Lung (tissue), 12 donors: Measurements from ENCODE around the gene PRKCE. TPM values are rescaled to one million over a fixed set of nuclear protein-coding genes. Genes with fewer than 3 reads are reported as not detected.

Experiments
- ATAC-seq: fragments of 200-7000 bp; cut with Tn5 transposase; one replicate; pipeline ENCODE4 v1.9.1; 2020; ENCODE audit warnings: moderate number of reproducible peaks; ENCODE audit not compliant: insufficient read depth, low FRiP score
- DNase-seq, 3 donors: peaks; one replicate each; pipeline ENCODE4 v3.0.0-alpha.2; 2013 to 2017
- H3K27ac ChIP-seq, 2 donors: one replicate each; pipeline ENCODE4 v1.5.1; 2013; ENCODE audit warnings: mild to moderate bottlenecking in 2 of 2, moderate library complexity in 2 of 2, control low read depth in 1 of 2, inconsistent platforms in 1 of 2, low read depth in 1 of 2, low read length in 1 of 2
- H3K27me3 ChIP-seq, 3 donors: one replicate each; pipeline ENCODE4 v1.5.1; 2013; ENCODE audit warnings: low read length in 2 of 3; ENCODE audit not compliant: control insufficient read depth in 3 of 3, insufficient read depth in 3 of 3
- H3K36me3 ChIP-seq, 4 donors: one replicate each; pipeline ENCODE4 v1.5.1; 2013; ENCODE audit warnings: low read length in 4 of 4, mild to moderate bottlenecking in 1 of 4, moderate library complexity in 1 of 4; ENCODE audit not compliant: control insufficient read depth in 4 of 4, insufficient read depth in 4 of 4
- H3K4me1 ChIP-seq, 5 donors: one replicate each; pipeline ENCODE4 v1.5.1; 2013; ENCODE audit warnings: low read length in 5 of 5, mild to moderate bottlenecking in 2 of 5, moderate library complexity in 1 of 5; ENCODE audit not compliant: control insufficient read depth in 5 of 5, insufficient read depth in 5 of 5
- H3K4me3 ChIP-seq: one replicate; pipeline ENCODE4 v1.5.1; 2013; ENCODE audit warnings: mild to moderate bottlenecking, control low read depth, moderate library complexity
- H3K9ac ChIP-seq, 2 donors: one replicate each; pipeline ENCODE4 v1.5.1; 2013; ENCODE audit warnings: low read length in 2 of 2, control low read depth in 1 of 2; ENCODE audit not compliant: insufficient read depth in 1 of 2
- H3K9me3 ChIP-seq, 4 donors: one replicate each; pipeline ENCODE4 v1.5.1; 2013; ENCODE audit warnings: low read length in 3 of 4, mild to moderate bottlenecking in 1 of 4, moderate library complexity in 1 of 4; ENCODE audit not compliant: control insufficient read depth in 4 of 4, insufficient read depth in 3 of 4
- CTCF ChIP-seq: IDR thresholded peaks from 2 replicates; pipeline ENCODE4 v1.5.1; 2012; ENCODE audit warnings: mild to moderate bottlenecking; ENCODE audit errors: control extremely low read depth, extremely low read depth
- WGBS, 2 donors: extraction: QIAGEN DNeasy Blood & Tissue Kit; methylation state at CpG; one replicate each; pipeline ENCODE4 v1.1.7; 2013; 5-methylcytosine and 5-hydroxymethylcytosine counted together
- polyA plus RNA-seq, 2 donors: library from polyadenylated mRNA; stranded (reverse); fragments of 200-250 nt; gene quantifications; one replicate each; pipeline ENCODE4 v1.2.1, GENCODE V29; 2013
- total RNA-seq, 2 donors: library from RNA; depleted of rRNA in 1 of 2; stranded (reverse); fragments of >200 nt in 1 of 2; gene quantifications; one replicate each; pipeline ENCODE4 v1.2.1, GENCODE V29; 2014 to 2021
- donor health status: control.
- donor health status: control.
- donor health status: Bipolar disorder and iron deficiency.
- donor health status: healthy.
- donor health status: DM: yes; HTN: yes; CAD: no.

The PRKCE gene
- total and polyA plus RNA-seq, 4 donors, result 12.5 to 82.2 (median 32.1) TPM

GRCh38 chr2:45797451-45798230 is 146.2 kb downstream of the PRKCE start:
- DNase-seq (peak in 2 of 3 donors; percentile 12 to 29), ATAC-seq (peak; percentile 27)
- no peaks in the 10 kb centered on the region for H3K27me3 ChIP-seq
- no peaks in the 10 kb centered on the region for H3K9me3 ChIP-seq
- peaks cover 5 to 20% (median 17%) of the 10 kb centered on the region in 5 donors for H3K4me1 ChIP-seq
- no peaks in the 10 kb centered on the region for H3K36me3 ChIP-seq
- no peak for TF ChIP-seq CTCF
- peak overlapping the region in 1 of 2 donors; percentile 32 for H3K27ac ChIP-seq
- no peak overlapping the region for H3K9ac ChIP-seq
- no peak overlapping the region for H3K4me3 ChIP-seq
- WGBS, 2 donors, result 75 to 81% methylated on average over 13 of the region's 13 CpGs

- no peak for TF ChIP-seq CTCF
- Histone ChIP-seq H3K4me3 (no peak overlapping the region), H3K9me3 (no peaks in the 10 kb centered on the region), H3K27ac (no peak overlapping the region), H3K27me3 (no peaks in the 10 kb centered on the region), H3K4me1 (peaks cover 0 to 18% (median 2%) of the 10 kb centered on the region in 5 donors), H3K9ac (no peak overlapping the region), H3K36me3 (no peaks in the 10 kb centered on the region)
- ATAC-seq (peak; percentile 17), DNase-seq (peak in 1 of 3 donors; percentile 9)
- 89 to 95% methylated on average over 5 of the region's 5 CpGs for WGBS, 2 donors
These were observed 148.4 kb downstream of the PRKCE start for GRCh38 chr2:45799679-45800381.

- DNase-seq (peak in 1 of 3 donors; percentile 6), ATAC-seq (no peak)
- peaks cover 0 to 12% (median 0%) of the 10 kb centered on the region in 5 donors for H3K4me1 ChIP-seq
- no peaks in the 10 kb centered on the region for H3K36me3 ChIP-seq
- no peak overlapping the region for H3K4me3 ChIP-seq
- no peak overlapping the region for H3K9ac ChIP-seq
- H3K27me3 ChIP-seq, result no peaks in the 10 kb centered on the region
- no peaks in the 10 kb centered on the region for H3K9me3 ChIP-seq
- WGBS, 2 donors, result 83 to 89% methylated on average over 8 of the region's 8 CpGs
- H3K27ac ChIP-seq, result no peak overlapping the region
- TF ChIP-seq CTCF, result no peak
These were observed 151.1 kb downstream of the PRKCE start for GRCh38 chr2:45802499-45803138.
